Lower leg skin (tissue), 3 donors: ENCODE measurements around the gene LMO4.

Experiments used
- POLR2A ChIP-seq, 2 donors: fragments of 450-650 bp; IDR thresholded peaks; one replicate each; pipeline ENCODE4 v1.6.1; 2016 to 2017; ENCODE audit warnings: antibody characterized with exemption in 2 of 2, mild to moderate bottlenecking in 1 of 2, moderate library complexity in 1 of 2
- TF ChIP-seq, protein P1 (sequence below), 3 donors: fragments of 450-650 bp; IDR thresholded peaks; one replicate each; pipeline ENCODE4 v1.5.1; 2016; ENCODE audit warnings: antibody characterized with exemption in 3 of 3, mild to moderate bottlenecking in 3 of 3, moderate library complexity in 2 of 3

DNA sequence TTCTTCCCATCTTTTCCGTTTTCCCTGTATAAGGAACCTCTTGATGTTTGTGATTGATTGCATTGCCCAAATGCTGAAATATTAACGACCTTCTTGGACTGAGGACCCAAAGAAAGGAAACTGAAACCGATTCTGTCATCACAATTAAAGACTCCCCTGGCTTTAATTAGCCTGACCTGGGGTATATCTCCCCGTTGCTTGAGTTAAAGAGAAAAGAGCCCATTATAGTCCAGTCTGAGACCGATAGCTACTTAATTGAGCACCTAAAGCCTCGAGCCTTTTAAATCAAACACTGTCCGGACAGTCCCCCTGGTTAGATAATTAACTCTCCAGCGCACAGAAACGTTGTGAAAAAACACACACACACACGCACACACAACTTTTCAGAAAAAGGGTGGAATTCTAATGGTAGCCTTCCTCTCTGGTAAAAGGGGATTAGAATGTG is 8.0 kb downstream of the LMO4 start:
- TF ChIP-seq, protein P1, sequence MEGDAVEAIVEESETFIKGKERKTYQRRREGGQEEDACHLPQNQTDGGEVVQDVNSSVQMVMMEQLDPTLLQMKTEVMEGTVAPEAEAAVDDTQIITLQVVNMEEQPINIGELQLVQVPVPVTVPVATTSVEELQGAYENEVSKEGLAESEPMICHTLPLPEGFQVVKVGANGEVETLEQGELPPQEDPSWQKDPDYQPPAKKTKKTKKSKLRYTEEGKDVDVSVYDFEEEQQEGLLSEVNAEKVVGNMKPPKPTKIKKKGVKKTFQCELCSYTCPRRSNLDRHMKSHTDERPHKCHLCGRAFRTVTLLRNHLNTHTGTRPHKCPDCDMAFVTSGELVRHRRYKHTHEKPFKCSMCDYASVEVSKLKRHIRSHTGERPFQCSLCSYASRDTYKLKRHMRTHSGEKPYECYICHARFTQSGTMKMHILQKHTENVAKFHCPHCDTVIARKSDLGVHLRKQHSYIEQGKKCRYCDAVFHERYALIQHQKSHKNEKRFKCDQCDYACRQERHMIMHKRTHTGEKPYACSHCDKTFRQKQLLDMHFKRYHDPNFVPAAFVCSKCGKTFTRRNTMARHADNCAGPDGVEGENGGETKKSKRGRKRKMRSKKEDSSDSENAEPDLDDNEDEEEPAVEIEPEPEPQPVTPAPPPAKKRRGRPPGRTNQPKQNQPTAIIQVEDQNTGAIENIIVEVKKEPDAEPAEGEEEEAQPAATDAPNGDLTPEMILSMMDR (IDR thresholded peaks at IDR 0.05), result no peak
- TF ChIP-seq POLR2A (IDR thresholded peaks at IDR 0.05), result no peak
